ENCODE results near the gene EXT2.

EXT2 gene

GRCh38 chr11:44243086-44243485, 147.6 kb downstream of the EXT2 start:
- DNase-seq (ENCODE audit: low spot score): no peak

- DNase-seq (ENCODE audit: low spot score): peak; percentile 67
These were observed 148.3 kb downstream of the EXT2 start for GRCh38 chr11:44243595-44244343.

GRCh38 chr11:44244639-44245310, 149.3 kb downstream of the EXT2 start:
- DNase-seq (ENCODE audit: low spot score): no peak

GRCh38 chr11:44246726-44247125, 151.2 kb downstream of the EXT2 start:
- peak; percentile 66 for DNase-seq (ENCODE audit: low spot score)

GRCh38 chr11:44247508-44247907, 152.0 kb downstream of the EXT2 start:
- DNase-seq (ENCODE audit: low spot score): no peak

- no peak for DNase-seq (ENCODE audit: low spot score)
These were observed 152.6 kb downstream of the EXT2 start for GRCh38 chr11:44248109-44248508.

- DNase-seq (ENCODE audit: low spot score): no peak
These were observed 154.9 kb downstream of the EXT2 start for GRCh38 chr11:44250421-44250820.

- DNase-seq (ENCODE audit: low spot score): no peak
These were observed 157.6 kb downstream of the EXT2 start for GRCh38 chr11:44252999-44253602.

- no peak for DNase-seq (ENCODE audit: low spot score)
These were observed 160.1 kb downstream of the EXT2 start for GRCh38 chr11:44255406-44256071.

GRCh38 chr11:44256673-44257291, 161.3 kb downstream of the EXT2 start:
- no peak for DNase-seq (ENCODE audit: low spot score)

GRCh38 chr11:44257338-44258189, 162.1 kb downstream of the EXT2 start:
- no peak for DNase-seq (ENCODE audit: low spot score)

GRCh38 chr11:44258190-44258489, 162.7 kb downstream of the EXT2 start:
- peak; percentile 35 for DNase-seq (ENCODE audit: low spot score)

- DNase-seq (ENCODE audit: low spot score): no peak
These were observed 163.5 kb downstream of the EXT2 start for GRCh38 chr11:44258839-44259420.

- DNase-seq (ENCODE audit: low spot score): no peak
These were observed 164.6 kb downstream of the EXT2 start for GRCh38 chr11:44260081-44260480.

GRCh38 chr11:44261800-44262591, 166.5 kb downstream of the EXT2 start:
- no peak for DNase-seq (ENCODE audit: low spot score)

- DNase-seq (ENCODE audit: low spot score): no peak
These were observed 168.4 kb downstream of the EXT2 start for GRCh38 chr11:44263738-44264437.

GRCh38 chr11:44264438-44264749, 168.9 kb downstream of the EXT2 start:
- DNase-seq (ENCODE audit: low spot score): no peak

- no peak for DNase-seq (ENCODE audit: low spot score)
These were observed 169.3 kb downstream of the EXT2 start for GRCh38 chr11:44264761-44265160.

- DNase-seq (ENCODE audit: low spot score): no peak
These were observed 170.7 kb downstream of the EXT2 start for GRCh38 chr11:44266056-44266780.
